Peyer's patch (tissue), 4 donors: Measurements from ENCODE around the gene ASXL1. TPM values are rescaled to one million over a fixed set of nuclear protein-coding genes. Genes with fewer than 3 reads are reported as not detected.

ENCODE experiments used
- DNase-seq, 3 donors: peaks; one replicate each; pipeline ENCODE4 v3.0.0-alpha.2; 2017 to 2019
- H3K27ac ChIP-seq, 4 donors: fragments of 200-600 bp; sonication (generic); one replicate each; pipeline ENCODE4 v1.5.1; 2016 to 2019
- H3K27me3 ChIP-seq, 2 donors: fragments of 200-600 bp; sonication (generic); one replicate each; pipeline ENCODE4 v1.5.1; 2019
- H3K36me3 ChIP-seq, 3 donors: fragments of 200-600 bp; sonication (generic); one replicate each; pipeline ENCODE4 v1.5.1; 2016 to 2019
- H3K4me1 ChIP-seq, 4 donors: fragments of 200-600 bp; sonication (generic); one replicate each; pipeline ENCODE4 v1.5.1; 2016 to 2019
- H3K4me3 ChIP-seq, 4 donors: fragments of 200-600 bp; sonication (generic); 1 replicate in 3 of 4; 2 replicates in 1 of 4; pipeline ENCODE4 v1.5.1; 2016 to 2019; ENCODE audit warnings: mild to moderate bottlenecking in 1 of 4
- H3K9me3 ChIP-seq, 4 donors: fragments of 200-600 bp; sonication (generic); one replicate each; pipeline ENCODE4 v1.5.1; 2016 to 2019; ENCODE audit warnings: mild to moderate bottlenecking in 1 of 4
- POLR2A ChIP-seq, 2 donors: fragments of 450-650 bp; IDR thresholded peaks; one replicate each; pipeline ENCODE4 v1.5.1; 2017; ENCODE audit warnings: antibody characterized with exemption in 2 of 2, mild to moderate bottlenecking in 2 of 2, moderate library complexity in 2 of 2
- total RNA-seq, 4 donors: library from RNA; depleted of rRNA; stranded (reverse); fragments of >200 nt; gene quantifications; one replicate each; pipeline ENCODE4 v1.1.0, GENCODE V29; 2016
- TF ChIP-seq, protein P1 (sequence below), 6 experiments: fragments of 450-650 bp in 4 of 6; fragments of 200-600 bp in 2 of 6; sonication (generic) in 1 of 6; IDR thresholded peaks; one replicate each; pipeline ENCODE4 v1.5.1; 2017 to 2019; ENCODE audit warnings: antibody characterized with exemption in 6 of 6, mild to moderate bottlenecking in 3 of 6, moderate library complexity in 1 of 6

ASXL1 gene
- total RNA-seq, 4 donors from 2014 or later: 74.4 to 173 (median 115) TPM

DNA sequence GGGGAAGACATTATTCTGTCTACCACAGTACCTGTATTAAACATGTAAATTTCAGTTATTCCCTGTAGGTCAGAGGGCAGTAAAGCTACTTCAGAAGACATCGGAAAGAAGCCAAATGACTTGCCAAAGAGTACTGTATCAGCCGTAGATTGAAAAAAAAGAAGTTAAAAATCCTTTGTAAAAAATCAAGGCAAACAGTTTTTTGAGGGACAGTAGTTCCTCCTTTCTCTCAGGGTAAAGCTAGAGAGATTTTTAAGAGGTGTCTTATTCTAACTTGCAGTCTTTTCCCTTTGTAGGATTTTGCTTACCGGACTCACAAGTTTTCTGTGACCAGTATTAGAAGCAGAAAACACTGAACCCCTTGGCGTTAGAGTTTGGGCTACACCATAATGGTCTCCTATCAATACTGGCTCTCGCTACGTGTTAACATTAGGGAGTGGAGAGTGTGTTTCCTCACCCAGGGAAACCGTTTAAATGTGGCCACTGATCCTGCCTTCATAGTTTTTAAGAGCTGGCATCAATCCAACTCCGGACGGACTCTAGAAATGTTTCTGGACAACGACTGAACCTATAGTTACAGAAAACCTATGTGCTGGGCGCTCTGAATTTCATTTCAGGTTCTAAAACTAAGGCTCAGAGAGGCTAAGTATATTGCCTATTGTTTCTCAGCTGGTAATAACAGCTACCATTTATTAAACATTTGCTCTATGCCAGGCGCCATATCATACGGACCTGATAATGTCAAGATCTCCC is 1.3 kb upstream of the ASXL1 start:
- TF ChIP-seq POLR2A (IDR thresholded peaks at IDR 0.05): no peak
- TF ChIP-seq, protein P1, sequence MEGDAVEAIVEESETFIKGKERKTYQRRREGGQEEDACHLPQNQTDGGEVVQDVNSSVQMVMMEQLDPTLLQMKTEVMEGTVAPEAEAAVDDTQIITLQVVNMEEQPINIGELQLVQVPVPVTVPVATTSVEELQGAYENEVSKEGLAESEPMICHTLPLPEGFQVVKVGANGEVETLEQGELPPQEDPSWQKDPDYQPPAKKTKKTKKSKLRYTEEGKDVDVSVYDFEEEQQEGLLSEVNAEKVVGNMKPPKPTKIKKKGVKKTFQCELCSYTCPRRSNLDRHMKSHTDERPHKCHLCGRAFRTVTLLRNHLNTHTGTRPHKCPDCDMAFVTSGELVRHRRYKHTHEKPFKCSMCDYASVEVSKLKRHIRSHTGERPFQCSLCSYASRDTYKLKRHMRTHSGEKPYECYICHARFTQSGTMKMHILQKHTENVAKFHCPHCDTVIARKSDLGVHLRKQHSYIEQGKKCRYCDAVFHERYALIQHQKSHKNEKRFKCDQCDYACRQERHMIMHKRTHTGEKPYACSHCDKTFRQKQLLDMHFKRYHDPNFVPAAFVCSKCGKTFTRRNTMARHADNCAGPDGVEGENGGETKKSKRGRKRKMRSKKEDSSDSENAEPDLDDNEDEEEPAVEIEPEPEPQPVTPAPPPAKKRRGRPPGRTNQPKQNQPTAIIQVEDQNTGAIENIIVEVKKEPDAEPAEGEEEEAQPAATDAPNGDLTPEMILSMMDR (IDR thresholded peaks at IDR 0.05): no peak
- Histone ChIP-seq H3K27me3 (no peaks in the 10 kb centered on the region), H3K4me3 (peak overlapping the region in 3 of 4 donors; percentile 77 to 95 (median 95)), H3K27ac (peak overlapping the region in 3 of 4 donors; percentile 98 to 99 (median 99)), H3K36me3 (no peaks in the 10 kb centered on the region), H3K4me1 (peaks cover 0 to 23% (median 12%) of the 10 kb centered on the region in 4 donors), H3K9me3 (no peaks in the 10 kb centered on the region)
- no peak for DNase-seq

- no peaks in the 10 kb centered on the region for H3K36me3 ChIP-seq
- H3K27me3 ChIP-seq: no peaks in the 10 kb centered on the region
- H3K4me3 ChIP-seq: peak overlapping the region; percentile 77 to 95 (median 92)
- peaks cover 0 to 29% (median 14%) of the 10 kb centered on the region in 4 donors for H3K4me1 ChIP-seq
- peak in 2 of 3 donors; percentile 62 to 63 for DNase-seq
- TF ChIP-seq, protein P1 (IDR thresholded peaks at IDR 0.05): no peak
- TF ChIP-seq POLR2A (IDR thresholded peaks at IDR 0.05): no peak
- H3K9me3 ChIP-seq: no peaks in the 10 kb centered on the region
- H3K27ac ChIP-seq: peak overlapping the region; percentile 98 to 99 (median 98)
Measured at GRCh38 chr20:32357375-32357868, 709 bp upstream of the ASXL1 start.

DNA sequence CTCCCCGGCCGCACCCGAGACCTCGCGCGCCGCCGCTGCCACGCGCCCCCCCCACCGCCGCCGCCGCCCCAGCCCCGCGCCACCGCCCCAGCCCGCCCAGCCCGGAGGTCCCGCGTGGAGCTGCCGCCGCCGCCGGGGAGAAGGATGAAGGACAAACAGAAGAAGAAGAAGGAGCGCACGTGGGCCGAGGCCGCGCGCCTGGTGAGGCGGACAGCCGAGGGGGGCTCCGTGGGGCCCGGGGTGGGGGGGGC is 426 bp downstream of the ASXL1 start:
- H3K9me3 ChIP-seq: no peaks in the 10 kb centered on the region
- DNase-seq: peak in 1 of 3 donors; percentile 80
- H3K36me3 ChIP-seq: no peaks in the 10 kb centered on the region
- H3K4me1 ChIP-seq: peaks cover 0 to 39% (median 14%) of the 10 kb centered on the region in 4 donors
- TF ChIP-seq POLR2A (IDR thresholded peaks at IDR 0.05): no peak
- TF ChIP-seq, protein P1 (IDR thresholded peaks at IDR 0.05): no peak
- H3K27ac ChIP-seq: peak overlapping the region; percentile 98 to 99 (median 98)
- H3K27me3 ChIP-seq: no peaks in the 10 kb centered on the region
- H3K4me3 ChIP-seq: peak overlapping the region; percentile 77 to 95 (median 92)

DNA sequence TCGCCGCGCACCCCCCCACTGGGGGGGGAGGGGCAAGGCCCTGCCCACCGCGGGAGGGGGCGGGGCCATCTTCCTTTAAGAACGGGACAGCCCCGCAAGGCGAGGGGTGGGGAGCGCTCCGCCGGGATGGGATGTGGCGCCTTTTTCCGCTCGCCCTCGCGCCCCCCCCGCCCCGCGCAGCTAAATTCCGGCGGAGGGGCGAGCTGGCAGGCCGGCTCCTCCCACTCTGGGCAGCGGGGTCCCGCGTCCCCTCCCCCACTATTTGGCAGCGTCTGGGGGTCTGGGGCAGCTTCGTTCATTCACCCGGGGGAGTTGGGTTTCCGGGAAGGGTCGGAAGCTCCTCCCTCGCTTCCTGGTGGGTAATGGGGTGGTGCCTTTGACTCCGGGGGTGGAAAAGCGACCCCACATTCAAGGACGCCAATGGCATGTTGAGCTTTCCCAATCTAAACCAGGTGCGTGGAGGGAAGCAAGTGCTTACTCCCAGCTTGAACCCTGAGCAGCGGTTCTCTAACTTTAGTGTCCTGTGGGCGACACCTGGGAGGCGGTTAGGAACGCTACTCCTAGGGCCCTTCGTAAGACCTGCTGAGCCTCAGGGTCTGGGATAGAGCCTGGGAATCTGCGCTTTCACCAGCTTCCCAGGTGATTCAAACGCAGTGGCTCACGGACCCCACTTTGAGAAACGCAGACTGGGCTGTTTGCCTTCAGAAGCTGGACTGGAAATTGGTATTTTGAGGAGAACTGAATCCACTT is 927 bp downstream of the ASXL1 start:
- H3K4me3 ChIP-seq: peak overlapping the region; percentile 77 to 95 (median 92)

GRCh38 chr20:32359633-32360332 is 1.7 kb downstream of the ASXL1 start:
- peak overlapping the region; percentile 98 to 99 (median 98) for H3K27ac ChIP-seq
- TF ChIP-seq POLR2A (IDR thresholded peaks at IDR 0.05): no peak
- TF ChIP-seq, protein P1 (IDR thresholded peaks at IDR 0.05): no peak
- H3K27me3 ChIP-seq: no peaks in the 10 kb centered on the region
- peak overlapping the region; percentile 77 to 95 (median 92) for H3K4me3 ChIP-seq
- no peaks in the 10 kb centered on the region for H3K36me3 ChIP-seq
- H3K9me3 ChIP-seq: no peaks in the 10 kb centered on the region
- H3K4me1 ChIP-seq: peaks cover 0 to 45% (median 16%) of the 10 kb centered on the region in 4 donors
- no peak for DNase-seq

More for the DNA sequence above, 927 bp downstream of the ASXL1 start:
- DNase-seq: peak; percentile 63 to 91 (median 89)
- Histone ChIP-seq H3K27ac (peak overlapping the region; percentile 98 to 99 (median 98)), H3K4me1 (peaks cover 0 to 44% (median 14%) of the 10 kb centered on the region in 4 donors), H3K9me3 (no peaks in the 10 kb centered on the region), H3K27me3 (no peaks in the 10 kb centered on the region), H3K36me3 (no peaks in the 10 kb centered on the region)
- TF ChIP-seq, protein P1 (IDR thresholded peaks at IDR 0.05): no peak
- TF ChIP-seq POLR2A (IDR thresholded peaks at IDR 0.05): peak in 1 of 2 donors; percentile 49
